Uterus (tissue), 2 donors: ENCODE data around the gene CABCOCO1.

Experiments
- CTCF ChIP-seq, 4 experiments: fragments of 200-600 bp in 2 of 4; fragments of 450-650 bp in 2 of 4; sonication (generic) in 2 of 4; IDR thresholded peaks; one replicate each; pipeline ENCODE4 v1.5.1; 2016 to 2019; ENCODE audit warnings: antibody characterized with exemption in 4 of 4, mild to moderate bottlenecking in 2 of 4, moderate library complexity in 1 of 4
- POLR2A ChIP-seq, 2 donors: fragments of 450-650 bp; IDR thresholded peaks; one replicate each; pipeline ENCODE4 v1.6.1; 2016; ENCODE audit warnings: antibody characterized with exemption in 2 of 2, mild to moderate bottlenecking in 1 of 2, moderate library complexity in 1 of 2

DNA sequence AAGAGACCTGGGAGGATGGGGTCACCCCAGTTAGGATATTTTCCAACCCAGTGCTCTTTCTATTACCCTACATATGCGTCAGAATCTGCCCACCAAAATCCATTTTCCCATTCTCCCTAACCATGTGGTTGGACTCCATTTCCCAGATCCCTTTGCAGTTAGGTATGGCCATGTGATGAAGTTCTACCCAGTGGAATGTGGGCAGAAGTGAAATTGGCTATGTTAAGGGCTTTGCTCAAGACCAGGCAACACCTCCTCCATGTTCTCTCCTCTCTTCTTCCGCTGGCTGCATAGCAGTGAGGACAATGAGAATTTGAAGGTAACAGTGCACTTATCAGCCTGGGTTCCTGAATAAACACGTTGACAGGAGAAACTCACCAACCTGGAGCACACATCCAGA, 111.3 kb downstream of the CABCOCO1 start:
- TF ChIP-seq POLR2A (IDR thresholded peaks at IDR 0.05), result no peak
- no peak for TF ChIP-seq CTCF (IDR thresholded peaks at IDR 0.05)
